Measurements from ENCODE around the gene FAM200C.

Gene FAM200C
- long read RNA-seq, transcript ZBED8-201 (2 exons, 2,851 nt) = major isoform, 34 of 39 reads
- long read RNA-seq, partial matches to known transcripts = 0 of 39 reads
- long read RNA-seq, other reads (novel, unspliced or antisense) = 3 of 39 reads

DNA sequence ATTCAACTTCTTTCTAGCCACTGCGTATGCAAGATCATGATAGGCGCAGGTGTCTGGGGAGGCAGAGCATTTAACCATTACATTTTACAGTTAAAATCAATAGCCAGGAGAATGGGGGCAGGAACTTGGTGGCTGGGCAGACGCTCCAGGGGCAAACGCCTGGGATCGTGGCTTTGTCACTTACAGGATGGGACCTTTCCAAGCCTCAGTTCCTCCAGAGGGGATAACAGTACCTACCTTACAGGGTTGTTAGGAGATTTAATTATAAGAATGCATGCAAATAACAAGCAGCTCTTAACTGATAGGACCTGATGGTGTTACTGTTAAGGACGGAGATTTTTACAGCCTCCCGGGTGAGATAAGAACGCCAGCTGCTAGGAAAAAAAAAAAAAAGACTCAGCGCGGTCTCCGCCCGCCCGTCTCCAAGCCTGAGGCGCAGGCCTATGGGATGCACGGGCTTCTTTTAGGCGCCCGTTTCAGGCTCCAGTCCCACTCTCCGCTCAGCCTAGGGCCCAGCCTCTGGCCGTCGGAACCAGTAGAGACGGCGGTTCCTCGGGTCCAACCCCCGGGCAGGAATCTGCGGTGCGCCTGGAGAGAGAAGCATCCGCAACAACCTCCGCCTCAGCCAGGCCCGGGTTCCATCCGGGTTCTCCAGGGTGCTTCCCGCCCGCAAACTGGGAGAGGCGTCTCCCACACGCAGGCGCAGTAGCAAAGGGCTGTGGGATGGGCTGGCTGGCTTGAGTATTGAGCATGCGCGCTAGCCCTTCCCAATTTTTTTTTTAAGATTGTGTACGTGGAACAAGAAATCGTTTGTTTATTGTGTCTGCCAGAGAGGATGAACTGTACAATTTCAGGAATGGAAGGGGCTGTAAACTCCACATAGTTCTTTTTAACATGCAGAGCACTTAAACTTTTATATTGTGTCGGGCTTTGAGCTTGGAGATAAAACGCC lies at the start of gene FAM200C:
Gene FAM200C, minus strand, starts transcription at position 653 of the 952 bp plus-strand sequence. CDS start 4,564 bp downstream, outside the sequence.
- peak; percentile 78 to 88 for DNase-seq (ENCODE audit: low read depth in 1 of 2, low spot score in 1 of 2)
- TF ChIP-seq, protein P1, sequence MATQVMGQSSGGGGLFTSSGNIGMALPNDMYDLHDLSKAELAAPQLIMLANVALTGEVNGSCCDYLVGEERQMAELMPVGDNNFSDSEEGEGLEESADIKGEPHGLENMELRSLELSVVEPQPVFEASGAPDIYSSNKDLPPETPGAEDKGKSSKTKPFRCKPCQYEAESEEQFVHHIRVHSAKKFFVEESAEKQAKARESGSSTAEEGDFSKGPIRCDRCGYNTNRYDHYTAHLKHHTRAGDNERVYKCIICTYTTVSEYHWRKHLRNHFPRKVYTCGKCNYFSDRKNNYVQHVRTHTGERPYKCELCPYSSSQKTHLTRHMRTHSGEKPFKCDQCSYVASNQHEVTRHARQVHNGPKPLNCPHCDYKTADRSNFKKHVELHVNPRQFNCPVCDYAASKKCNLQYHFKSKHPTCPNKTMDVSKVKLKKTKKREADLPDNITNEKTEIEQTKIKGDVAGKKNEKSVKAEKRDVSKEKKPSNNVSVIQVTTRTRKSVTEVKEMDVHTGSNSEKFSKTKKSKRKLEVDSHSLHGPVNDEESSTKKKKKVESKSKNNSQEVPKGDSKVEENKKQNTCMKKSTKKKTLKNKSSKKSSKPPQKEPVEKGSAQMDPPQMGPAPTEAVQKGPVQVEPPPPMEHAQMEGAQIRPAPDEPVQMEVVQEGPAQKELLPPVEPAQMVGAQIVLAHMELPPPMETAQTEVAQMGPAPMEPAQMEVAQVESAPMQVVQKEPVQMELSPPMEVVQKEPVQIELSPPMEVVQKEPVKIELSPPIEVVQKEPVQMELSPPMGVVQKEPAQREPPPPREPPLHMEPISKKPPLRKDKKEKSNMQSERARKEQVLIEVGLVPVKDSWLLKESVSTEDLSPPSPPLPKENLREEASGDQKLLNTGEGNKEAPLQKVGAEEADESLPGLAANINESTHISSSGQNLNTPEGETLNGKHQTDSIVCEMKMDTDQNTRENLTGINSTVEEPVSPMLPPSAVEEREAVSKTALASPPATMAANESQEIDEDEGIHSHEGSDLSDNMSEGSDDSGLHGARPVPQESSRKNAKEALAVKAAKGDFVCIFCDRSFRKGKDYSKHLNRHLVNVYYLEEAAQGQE (IDR thresholded peaks at IDR 0.05; ENCODE audit: insufficient replicate concordance, low read depth) = no peak
- peak; percentile 85 for TF ChIP-seq POLR2AphosphoS5 (IDR thresholded peaks at IDR 0.05; ENCODE audit: low read depth)
- peak within 1 kb of the TSS; percentile 74 for H3K27ac ChIP-seq (replicated peaks)
- peak within 1 kb of the TSS; percentile 72 for H3K4me3 ChIP-seq (replicated peaks; ENCODE audit: insufficient read depth, low read length)
- no peaks in the 10 kb centered on the region for H3K27me3 ChIP-seq (ENCODE audit: insufficient read depth, poor library complexity, severe bottlenecking)

DNA sequence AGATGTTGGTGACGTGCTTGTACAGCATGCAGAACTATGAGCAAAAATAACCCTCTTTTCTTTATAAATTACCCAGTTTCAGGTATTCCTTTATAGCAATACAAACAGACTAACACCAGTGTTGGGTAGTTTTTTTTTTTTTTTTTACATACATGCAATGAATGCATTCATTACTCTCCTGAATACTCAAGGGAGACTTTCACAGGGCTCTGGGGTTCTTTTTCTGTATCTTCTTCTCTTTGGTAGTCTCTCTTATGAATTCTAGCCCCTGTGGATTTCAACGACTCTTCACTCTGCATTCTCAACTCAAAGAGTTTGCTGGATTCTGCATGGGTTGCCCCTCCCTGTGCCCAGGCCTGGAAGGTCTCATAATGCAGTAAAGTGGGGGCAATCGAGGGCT lies 49.6 kb upstream of the FAM200C start:
- no peak for TF ChIP-seq SPI1 (IDR thresholded peaks at IDR 0.05; ENCODE audit: borderline replicate concordance, low read depth)
- TF ChIP-seq, protein P2, sequence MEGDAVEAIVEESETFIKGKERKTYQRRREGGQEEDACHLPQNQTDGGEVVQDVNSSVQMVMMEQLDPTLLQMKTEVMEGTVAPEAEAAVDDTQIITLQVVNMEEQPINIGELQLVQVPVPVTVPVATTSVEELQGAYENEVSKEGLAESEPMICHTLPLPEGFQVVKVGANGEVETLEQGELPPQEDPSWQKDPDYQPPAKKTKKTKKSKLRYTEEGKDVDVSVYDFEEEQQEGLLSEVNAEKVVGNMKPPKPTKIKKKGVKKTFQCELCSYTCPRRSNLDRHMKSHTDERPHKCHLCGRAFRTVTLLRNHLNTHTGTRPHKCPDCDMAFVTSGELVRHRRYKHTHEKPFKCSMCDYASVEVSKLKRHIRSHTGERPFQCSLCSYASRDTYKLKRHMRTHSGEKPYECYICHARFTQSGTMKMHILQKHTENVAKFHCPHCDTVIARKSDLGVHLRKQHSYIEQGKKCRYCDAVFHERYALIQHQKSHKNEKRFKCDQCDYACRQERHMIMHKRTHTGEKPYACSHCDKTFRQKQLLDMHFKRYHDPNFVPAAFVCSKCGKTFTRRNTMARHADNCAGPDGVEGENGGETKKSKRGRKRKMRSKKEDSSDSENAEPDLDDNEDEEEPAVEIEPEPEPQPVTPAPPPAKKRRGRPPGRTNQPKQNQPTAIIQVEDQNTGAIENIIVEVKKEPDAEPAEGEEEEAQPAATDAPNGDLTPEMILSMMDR (IDR thresholded peaks at IDR 0.05; ENCODE audit: insufficient read depth, low read length) = no peak
- TF ChIP-seq GABPA (IDR thresholded peaks at IDR 0.05; ENCODE audit: low read depth) = no peak
- TF ChIP-seq POLR2AphosphoS5 (IDR thresholded peaks at IDR 0.05; ENCODE audit: low read depth) = no peak
- no peak overlapping the region for H3K4me3 ChIP-seq (replicated peaks; ENCODE audit: insufficient read depth, low read length)
- no peak for DNase-seq (ENCODE audit: low read depth in 1 of 2, low spot score in 1 of 2)
- no peak overlapping the region for H3K27ac ChIP-seq (replicated peaks)
- H3K27me3 ChIP-seq (ENCODE audit: insufficient read depth, poor library complexity, severe bottlenecking) = no peaks in the 10 kb centered on the region

DNA sequence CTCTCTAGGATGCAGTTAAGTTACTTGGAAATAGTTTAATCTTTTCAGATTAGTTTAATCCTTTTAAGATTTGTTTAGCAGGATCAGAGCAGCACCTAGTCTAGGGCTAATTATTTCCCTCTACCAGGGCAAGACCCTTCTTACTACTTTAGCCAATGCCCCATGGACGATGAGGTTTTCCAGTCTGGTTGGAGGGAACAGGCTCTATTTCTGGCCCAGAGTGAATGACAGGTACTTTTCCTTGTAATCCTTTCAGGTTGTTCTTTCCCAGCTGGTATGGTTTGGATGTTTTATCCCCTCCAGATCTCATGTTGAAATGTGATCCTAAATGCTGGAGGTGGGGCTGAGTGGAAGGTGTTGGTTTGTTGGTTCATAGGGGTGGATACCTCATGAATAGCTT lies 49.0 kb upstream of the FAM200C start:
- H3K27ac ChIP-seq (replicated peaks) = no peak overlapping the region
- TF ChIP-seq, protein P1 (IDR thresholded peaks at IDR 0.05; ENCODE audit: insufficient replicate concordance, low read depth) = no peak
- TF ChIP-seq, protein P2 (IDR thresholded peaks at IDR 0.05; ENCODE audit: insufficient read depth, low read length) = no peak
- no peak for TF ChIP-seq SPI1 (IDR thresholded peaks at IDR 0.05; ENCODE audit: borderline replicate concordance, low read depth)
- TF ChIP-seq POLR2AphosphoS5 (IDR thresholded peaks at IDR 0.05; ENCODE audit: low read depth) = no peak
- H3K4me3 ChIP-seq (replicated peaks; ENCODE audit: insufficient read depth, low read length) = no peak overlapping the region
- no peaks in the 10 kb centered on the region for H3K27me3 ChIP-seq (ENCODE audit: insufficient read depth, poor library complexity, severe bottlenecking)
- no peak for DNase-seq (ENCODE audit: low read depth in 1 of 2, low spot score in 1 of 2)

- Histone ChIP-seq H3K4me3 (replicated peaks; ENCODE audit: insufficient read depth, low read length) (no peak overlapping the region), H3K27me3 (ENCODE audit: insufficient read depth, poor library complexity, severe bottlenecking) (no peaks in the 10 kb centered on the region), H3K27ac (replicated peaks) (no peak overlapping the region)
- TF ChIP-seq, protein P2 (IDR thresholded peaks at IDR 0.05; ENCODE audit: insufficient read depth, low read length) = no peak
- no peak for TF ChIP-seq GABPA (IDR thresholded peaks at IDR 0.05; ENCODE audit: low read depth)
- no peak for TF ChIP-seq POLR2AphosphoS5 (IDR thresholded peaks at IDR 0.05; ENCODE audit: low read depth)
- TF ChIP-seq, protein P1 (IDR thresholded peaks at IDR 0.05; ENCODE audit: insufficient replicate concordance, low read depth) = no peak
- no peak for TF ChIP-seq SPI1 (IDR thresholded peaks at IDR 0.05; ENCODE audit: borderline replicate concordance, low read depth)
- DNase-seq (ENCODE audit: low read depth in 1 of 2, low spot score in 1 of 2) = no peak
These were observed 45.9 kb upstream of the FAM200C start for GRCh38 chr5:160445751-160446150.
